Psoas muscle (tissue), 8 donors: ENCODE results near the gene CNGB1. TPM values are rescaled to one million over a fixed set of nuclear protein-coding genes. Genes with fewer than 3 reads are reported as not detected.
"Not testable (repeated sequence)": the region's sequence is repeated elsewhere in the genome, so short reads cannot be mapped to it uniquely, and the experiment has no call there.

Experiments used
- ATAC-seq, 4 donors: fragments of 200-7000 bp; cut with Tn5 transposase; one replicate each; pipeline ENCODE4 v1.9.1; 2020; ENCODE audit warnings: moderate library complexity in 3 of 4, mild to moderate bottlenecking in 2 of 4
- DNase-seq, 2 donors: peaks; one replicate each; pipeline ENCODE4 v3.0.0-alpha.2; 2020
- H3K27ac ChIP-seq: fragments of 200-600 bp; one replicate; pipeline ENCODE4 v1.8.0; 2022
- H3K27me3 ChIP-seq, 3 donors: fragments of 200-600 bp in 1 of 3; one replicate each; pipeline versions ENCODE4 v1.6.1 to v1.8.0; 2013 to 2022; ENCODE audit warnings: low read length in 2 of 3, mild to moderate bottlenecking in 2 of 3, moderate library complexity in 1 of 3; ENCODE audit not compliant: insufficient read depth in 3 of 3
- H3K36me3 ChIP-seq, 2 donors: fragments of 200-600 bp in 1 of 2; one replicate each; pipeline versions ENCODE4 v1.6.1 to v1.8.0; 2013 to 2022; ENCODE audit warnings: low read depth in 1 of 2, mild to moderate bottlenecking in 1 of 2, moderate library complexity in 1 of 2; ENCODE audit not compliant: insufficient read depth in 1 of 2
- H3K4me1 ChIP-seq: fragments of 200-600 bp; one replicate; pipeline ENCODE4 v1.8.0; 2022
- H3K4me3 ChIP-seq: fragments of 200-600 bp; one replicate; pipeline ENCODE4 v1.8.0; 2022; ENCODE audit warnings: mild to moderate bottlenecking
- H3K9me3 ChIP-seq: fragments of 200-600 bp; one replicate; pipeline ENCODE4 v1.8.0; 2022
- WGBS, 3 donors: extraction: QIAGEN DNeasy Blood & Tissue Kit; methylation state at CpG; one replicate each; pipeline versions ENCODE4 v1.1.6 to v1.1.7; 2013; 5-methylcytosine and 5-hydroxymethylcytosine counted together
- intact Hi-C, 2 donors: fragments of 100-400 bp; cut with DNase I; formaldehyde crosslinking; loops; one replicate each; pipeline versions ENCODE4 v1.11.0 to v1.14.2; 2022
- polyA plus RNA-seq, 3 donors: library from polyadenylated mRNA; stranded (reverse); fragments of 200-250 nt; gene quantifications; one replicate each; pipeline ENCODE4 v1.2.3, GENCODE V29; 2013
- total RNA-seq, 4 donors: library from RNA; stranded (reverse); fragmentation: NEBNext Ultra II Directional in 2 of 4; extraction: Animal tissue kit (Norgen Biotek cat#: 25700) in 2 of 4; gene quantifications; one replicate each; pipeline versions ENCODE4 v1.2.1 to v1.2.4, GENCODE V29; 2021 to 2023
- TF ChIP-seq, protein P1 (sequence below): fragments of 200-600 bp; IDR thresholded peaks from one replicate; pipeline ENCODE4 v1.8.0; 2022; ENCODE audit warnings: antibody characterized with exemption
- donor health status: healthy with polysubstance abuse.
- donor health status: DM: no; HTN: no; CAD: no; lungs with moderate emphysema.
- donor health status: Bipolar disorder and iron deficiency.
- donor health status: healthy.
- donor health status: DM: yes; HTN: yes; CAD: no.
- donor health status: DM: no; HTN: no; CAD: no.
- donor health status: DM: no; HTN: no; CAD: no.
- donor health status: DM: yes; HTN: yes; CAD: no.

Gene CNGB1
- total and polyA plus RNA-seq, 7 donors = not detected

DNA sequence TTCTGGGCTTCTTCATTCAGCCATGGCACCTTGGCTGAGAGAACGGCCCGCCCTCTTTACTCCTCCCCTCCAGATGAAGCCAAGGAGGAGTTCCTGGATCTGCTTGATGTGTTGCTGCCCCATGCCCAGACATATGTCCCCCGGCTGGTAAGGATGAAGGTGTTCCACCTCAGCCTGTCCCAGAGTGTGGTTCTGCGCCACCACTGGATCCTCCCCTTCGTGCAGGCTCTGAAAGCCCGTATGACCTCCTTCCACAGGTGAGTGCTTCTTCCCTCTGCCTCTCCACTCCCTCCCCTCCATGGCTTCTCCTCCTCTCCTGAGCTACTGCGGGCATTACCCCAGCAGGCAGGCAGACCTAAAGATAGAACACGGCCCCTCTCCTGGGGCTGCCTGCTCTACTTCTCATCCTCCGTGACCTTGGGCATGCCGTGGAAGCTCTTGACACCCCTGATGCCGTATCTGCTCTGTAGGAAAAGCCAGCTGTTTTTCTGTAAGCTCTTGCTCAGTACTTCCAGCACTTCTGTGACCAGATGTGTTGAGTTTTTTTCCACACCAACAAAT lies 39.0 kb upstream of the CNGB1 start:
- intact Hi-C loops = loop anchor here (5.0 to 10.0 kb wide), 2 partner anchors 255 to 433 kb away; no protein-coding TSS in a partner anchor
- Histone ChIP-seq H3K36me3 (peaks cover 2 to 49% of the 10 kb centered on the region in 2 donors), H3K9me3 (no peaks in the 10 kb centered on the region), H3K27ac (no peak overlapping the region), H3K27me3 (no peaks in the 10 kb centered on the region), H3K4me3 (no peak overlapping the region), H3K4me1 (peaks cover 2% of the 10 kb centered on the region)
- DNase-seq (peak in 1 of 2 donors; percentile 7), ATAC-seq (no peak)
- TF ChIP-seq, protein P1, sequence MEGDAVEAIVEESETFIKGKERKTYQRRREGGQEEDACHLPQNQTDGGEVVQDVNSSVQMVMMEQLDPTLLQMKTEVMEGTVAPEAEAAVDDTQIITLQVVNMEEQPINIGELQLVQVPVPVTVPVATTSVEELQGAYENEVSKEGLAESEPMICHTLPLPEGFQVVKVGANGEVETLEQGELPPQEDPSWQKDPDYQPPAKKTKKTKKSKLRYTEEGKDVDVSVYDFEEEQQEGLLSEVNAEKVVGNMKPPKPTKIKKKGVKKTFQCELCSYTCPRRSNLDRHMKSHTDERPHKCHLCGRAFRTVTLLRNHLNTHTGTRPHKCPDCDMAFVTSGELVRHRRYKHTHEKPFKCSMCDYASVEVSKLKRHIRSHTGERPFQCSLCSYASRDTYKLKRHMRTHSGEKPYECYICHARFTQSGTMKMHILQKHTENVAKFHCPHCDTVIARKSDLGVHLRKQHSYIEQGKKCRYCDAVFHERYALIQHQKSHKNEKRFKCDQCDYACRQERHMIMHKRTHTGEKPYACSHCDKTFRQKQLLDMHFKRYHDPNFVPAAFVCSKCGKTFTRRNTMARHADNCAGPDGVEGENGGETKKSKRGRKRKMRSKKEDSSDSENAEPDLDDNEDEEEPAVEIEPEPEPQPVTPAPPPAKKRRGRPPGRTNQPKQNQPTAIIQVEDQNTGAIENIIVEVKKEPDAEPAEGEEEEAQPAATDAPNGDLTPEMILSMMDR = no peak
- 70 to 73% (median 73%) methylated on average over 11 of the region's 11 CpGs for WGBS, 3 donors

DNA sequence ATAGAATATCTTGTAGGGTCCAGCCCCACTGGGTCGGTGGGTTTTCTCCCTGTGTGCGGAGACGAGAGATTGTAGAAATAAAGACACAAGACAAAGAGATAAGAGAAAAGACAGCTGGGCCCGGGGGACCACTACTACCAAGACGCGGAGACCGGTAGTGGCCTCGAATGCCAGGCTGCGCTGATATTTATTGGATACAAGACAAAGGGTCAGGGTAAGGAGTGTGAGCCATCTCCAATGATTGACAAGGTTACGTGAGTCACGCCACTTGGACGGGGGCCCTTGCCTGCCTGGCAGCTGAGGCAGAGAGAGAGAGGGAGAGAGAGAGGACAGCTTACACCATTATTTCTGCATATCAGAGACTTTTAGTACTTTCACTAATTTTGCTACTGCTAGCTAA lies 33.8 kb upstream of the CNGB1 start:
- H3K4me3 ChIP-seq = peak overlapping the region; percentile 19
- H3K36me3 ChIP-seq = peaks cover 0 to 19% of the 10 kb centered on the region in 2 donors
- H3K27me3 ChIP-seq, H3K9me3 ChIP-seq, H3K4me1 ChIP-seq, H3K27ac ChIP-seq: not testable (repeated sequence)
- DNase-seq (peak; percentile 60 to 87), ATAC-seq (peak in 2 of 4 donors; percentile 45 to 54)
- 64 to 82% (median 67%) methylated on average over 12 of the region's 12 CpGs for WGBS, 3 donors
- intact Hi-C loops = loop anchor here (5.0 to 10.0 kb wide), 4 partner anchors 247 to 427 kb away; no protein-coding TSS in a partner anchor

DNA sequence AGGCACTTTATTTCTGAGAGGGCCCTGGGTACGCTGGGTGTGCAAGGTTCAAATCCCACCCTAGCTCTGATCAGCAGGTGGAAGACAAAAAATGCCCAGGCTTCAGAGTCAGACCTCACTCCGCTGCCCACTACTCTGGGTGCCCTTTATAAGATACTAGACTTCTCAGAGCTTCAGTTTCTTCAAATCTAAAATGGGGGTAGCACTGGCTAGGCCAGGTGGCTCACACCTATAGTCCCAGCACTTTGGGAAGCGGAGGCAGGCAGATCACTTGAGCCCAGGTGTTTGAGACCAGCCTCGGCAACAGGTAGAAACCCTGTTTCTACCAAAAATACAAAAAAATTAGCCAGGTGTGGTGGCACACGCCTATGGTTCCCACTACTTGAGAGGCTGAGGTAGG lies 32.0 kb upstream of the CNGB1 start:
- Histone ChIP-seq H3K27me3 (no peaks in the 10 kb centered on the region), H3K27ac (no peak overlapping the region), H3K4me3 (no peak overlapping the region), H3K36me3 (peaks cover 0 to 20% of the 10 kb centered on the region in 2 donors), H3K4me1 (peaks cover 11% of the 10 kb centered on the region), H3K9me3 (no peaks in the 10 kb centered on the region)
- WGBS, 3 donors = 94 to 99% (median 96%) methylated on average over 5 of the region's 5 CpGs
- intact Hi-C loops = loop anchor here (5.0 to 10.0 kb wide), 3 partner anchors 246 to 416 kb away; no protein-coding TSS in a partner anchor
- TF ChIP-seq, protein P1 = no peak
- ATAC-seq = no peak
- no peak for DNase-seq

DNA sequence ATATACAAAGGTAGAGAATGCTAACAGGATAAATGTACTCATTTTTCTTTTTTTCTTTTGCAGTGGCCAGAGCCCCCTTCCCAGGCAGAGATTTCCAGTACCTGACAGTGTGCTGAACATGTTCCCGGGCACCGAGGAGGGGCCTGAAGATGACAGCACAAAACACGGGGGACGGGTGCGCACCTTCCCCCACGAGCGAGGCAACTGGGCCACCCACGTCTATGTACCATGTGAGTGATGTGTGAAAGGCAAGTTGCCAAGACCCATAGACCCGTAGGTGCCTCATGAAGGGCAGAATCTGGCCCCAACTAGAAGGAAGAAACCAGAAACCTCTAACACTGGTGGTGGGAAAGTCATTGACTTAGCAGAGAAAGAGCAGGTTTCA lies 31.5 kb upstream of the CNGB1 start:
- H3K27ac ChIP-seq = no peak overlapping the region
- TF ChIP-seq, protein P1 = no peak
- H3K27me3 ChIP-seq = no peaks in the 10 kb centered on the region
- peaks cover 11% of the 10 kb centered on the region for H3K4me1 ChIP-seq
- 74 to 82% (median 76%) methylated on average over 9 of the region's 9 CpGs for WGBS, 3 donors
- peaks cover 0 to 25% of the 10 kb centered on the region in 2 donors for H3K36me3 ChIP-seq
- no peaks in the 10 kb centered on the region for H3K9me3 ChIP-seq
- ATAC-seq (no peak), DNase-seq (no peak)
- intact Hi-C loops = loop anchor here (5.0 to 10.0 kb wide), 3 partner anchors 245 to 415 kb away; no protein-coding TSS in a partner anchor
- H3K4me3 ChIP-seq = no peak overlapping the region

DNA sequence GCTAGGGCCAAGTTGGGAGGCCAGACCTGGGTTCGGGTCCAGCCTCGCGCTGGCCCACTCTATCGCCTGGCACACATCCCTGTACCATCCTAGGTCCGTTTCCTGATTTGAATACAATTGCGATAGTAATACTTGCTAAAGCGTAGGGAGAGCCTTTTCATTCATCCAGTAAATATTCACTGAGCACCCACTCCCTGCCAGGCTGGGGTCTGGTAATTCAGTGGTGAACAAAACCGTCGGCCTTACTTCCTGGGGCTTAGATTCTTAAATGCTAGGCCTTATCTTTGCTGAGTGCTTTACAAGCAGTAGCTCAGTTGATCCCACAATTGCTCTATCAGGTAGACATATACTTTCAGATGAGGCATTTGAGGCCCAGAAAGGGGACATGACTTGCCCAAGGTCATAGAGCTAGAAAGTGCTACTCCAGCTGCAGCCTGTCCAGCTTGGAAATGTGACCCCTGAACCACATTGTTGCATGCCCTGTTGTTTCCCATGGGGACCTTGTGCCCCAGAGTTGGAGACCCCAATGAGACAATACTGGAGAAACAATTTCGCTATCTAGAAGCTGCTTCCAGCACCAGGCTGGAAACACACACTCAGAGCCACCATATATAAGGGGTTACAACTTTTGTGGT lies 31.0 kb upstream of the CNGB1 start:
- no peak for DNase-seq
- H3K36me3 ChIP-seq = peaks cover 0 to 30% of the 10 kb centered on the region in 2 donors
- H3K4me3 ChIP-seq = peak overlapping the region; percentile 90
- no peaks in the 10 kb centered on the region for H3K9me3 ChIP-seq
- no peaks in the 10 kb centered on the region for H3K27me3 ChIP-seq
- TF ChIP-seq, protein P1 = no peak
- peaks cover 11% of the 10 kb centered on the region for H3K4me1 ChIP-seq
- WGBS, 3 donors = 35 to 42% (median 38%) methylated on average over 10 of the region's 10 CpGs
- peak overlapping the region; percentile 91 for H3K27ac ChIP-seq
- intact Hi-C loops = loop anchor here (5.0 to 10.0 kb wide), 3 partner anchors 245 to 415 kb away; no protein-coding TSS in a partner anchor
- ATAC-seq = no peak
